ENCODE data around the gene LRRC36. TPM values are rescaled to one million over a fixed set of nuclear protein-coding genes. Genes with fewer than 3 reads are reported as not detected.

LRRC36 gene
- total and polyA plus RNA-seq, 2 of the 13 experiments (the other 11 are each of a cell fraction or from before 2014, with no cell fraction given) = 0.12 to 0.15 TPM

- Histone ChIP-seq H3K4me2 (ENCODE audit: low read depth, low read length) (no peak overlapping the region), H3K4me1 (ENCODE audit: insufficient read depth, low read length) (peaks cover 16% of the 10 kb centered on the region), H3K9ac (ENCODE audit: insufficient read depth, low read depth, low read length) (no peak overlapping the region), H3K36me3 (replicated peaks in 1 of 2; ENCODE audit: control insufficient read depth in 1 of 2, insufficient read depth in 2 of 2, low read length in 2 of 2) (no peaks in the 10 kb centered on the region), H3K4me3 (replicated peaks in 1 of 3; ENCODE audit: insufficient read depth in 1 of 3, low read depth in 2 of 3, low read length in 3 of 3) (no peak overlapping the region), H3K79me2 (ENCODE audit: insufficient read depth, low read length) (no peaks in the 10 kb centered on the region), H3K27me3 (ENCODE audit: control insufficient read depth in 1 of 2, insufficient read depth in 2 of 2, low read length in 2 of 2) (peaks cover 5 to 41% of the 10 kb centered on the region in 2 experiments), H3K9me3 (ENCODE audit: low read length) (no peaks in the 10 kb centered on the region), H3K27ac (ENCODE audit: extremely low read length, insufficient read depth, low read length) (no peak overlapping the region), H2AFZ (ENCODE audit: low read length) (no peak overlapping the region), H4K20me1 (ENCODE audit: insufficient read depth, low read length) (no peaks in the 10 kb centered on the region)
- in situ Hi-C loops (cut with HindIII; ENCODE audit: extremely low pct_ligation_motif_present, low pct_unique_long_range_greater_than_20kb) (no loop called here), intact Hi-C loops (cut with micrococcal nuclease; ENCODE audit: unreplicated experiment) (no loop called here)
- no TSS peak for BruUV-seq (replicated peaks)
- DNase-seq (ENCODE audit: low spot score) (no peak), ATAC-seq (no peak), FAIRE-seq (no peak)
- 36% methylated on average over 9 of the region's 9 CpGs for WGBS (ENCODE audit: low lambda C conversion rate)
- CTCF ChIA-PET (ENCODE audit: low intra/inter-chr PET ratio, low total read pairs) = no interaction called here
- POLR2A ChIA-PET = no interaction called here
- TF ChIP-seq TEAD2 (CRISPR knock-in tag; IDR thresholded peaks at IDR 0.05) (no peak), ATF2 (CRISPR knock-in tag; IDR thresholded peaks at IDR 0.05) (no peak), ZNF274 (CRISPR knock-in tag; IDR thresholded peaks at IDR 0.05) (no peak), NR1H2 (CRISPR knock-in tag; IDR thresholded peaks at IDR 0.05; ENCODE audit: borderline replicate concordance, low read depth) (no peak), ZNF136 (CRISPR knock-in tag; IDR thresholded peaks at IDR 0.05; ENCODE audit: low read depth) (no peak), SP4 (CRISPR knock-in tag; IDR thresholded peaks at IDR 0.05) (no peak)
- TF ChIP-seq, protein P1, sequence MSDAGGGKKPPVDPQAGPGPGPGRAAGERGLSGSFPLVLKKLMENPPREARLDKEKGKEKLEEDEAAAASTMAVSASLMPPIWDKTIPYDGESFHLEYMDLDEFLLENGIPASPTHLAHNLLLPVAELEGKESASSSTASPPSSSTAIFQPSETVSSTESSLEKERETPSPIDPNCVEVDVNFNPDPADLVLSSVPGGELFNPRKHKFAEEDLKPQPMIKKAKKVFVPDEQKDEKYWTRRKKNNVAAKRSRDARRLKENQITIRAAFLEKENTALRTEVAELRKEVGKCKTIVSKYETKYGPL (CRISPR knock-in tag; IDR thresholded peaks at IDR 0.05) = 0 out of 2 replicates have a peak, but pooled peaks have one; percentile 24
These were observed 97.1 kb downstream of the LRRC36 start for GRCh38 chr16:67423611-67424260.
